GM18868 (cell line): Measurements from ENCODE around the gene PM20D2.

ENCODE experiments used
- ATAC-seq: cut with Tn5 transposase; IDR thresholded peaks from one replicate; pipeline ENCODE4 v1.9.1; 2021; ENCODE audit warnings: mild to moderate bottlenecking, moderate library complexity; ENCODE audit not compliant: unreplicated experiment

The PM20D2 gene

GRCh38 chr6:89198235-89198634, 52.4 kb downstream of the PM20D2 start:
- ATAC-seq = no peak

DNA sequence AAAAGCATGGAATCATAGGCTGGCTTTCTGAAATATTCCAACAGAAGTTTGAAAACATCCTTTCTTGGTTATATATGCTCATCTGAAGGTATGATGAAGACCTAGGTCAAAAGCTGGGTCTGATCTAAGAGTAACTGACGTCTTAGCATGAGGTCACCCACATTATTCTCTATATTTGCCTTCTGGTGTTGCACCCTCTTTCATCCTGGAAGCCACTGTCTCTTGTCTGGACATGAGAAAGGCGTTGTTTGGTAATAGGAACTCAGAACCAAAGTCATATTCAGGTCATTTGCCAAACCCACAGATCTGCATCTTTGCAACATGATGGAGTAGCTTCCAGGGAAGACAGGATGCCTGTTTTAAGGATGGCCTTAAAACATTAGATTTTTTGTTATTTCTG, 53.7 kb downstream of the PM20D2 start:
- no peak for ATAC-seq

DNA sequence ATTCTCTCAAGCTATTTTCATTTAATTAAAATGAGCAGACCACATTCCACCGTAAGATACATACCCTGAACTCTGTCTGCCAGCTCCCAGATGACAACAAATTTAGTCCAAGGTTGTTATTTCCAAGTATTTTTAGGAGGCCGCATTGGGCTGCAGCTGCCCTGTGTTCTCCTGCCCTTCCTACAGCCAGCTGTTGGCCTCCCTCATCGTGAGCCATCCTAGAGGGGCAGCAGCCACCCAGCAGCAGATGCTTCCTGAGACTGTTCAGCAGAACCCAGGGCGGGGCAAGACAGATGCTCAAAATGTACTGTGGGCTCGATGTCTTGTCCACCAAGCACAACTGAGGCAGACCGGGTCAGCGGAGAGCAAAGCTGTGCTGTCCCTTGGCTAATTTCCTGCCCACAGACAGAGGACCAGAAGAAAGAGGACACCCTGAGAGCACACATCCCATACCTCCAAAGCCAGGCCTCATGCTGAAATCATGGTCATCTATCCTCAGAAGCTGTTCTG, 54.9 kb downstream of the PM20D2 start:
- no peak for ATAC-seq

DNA sequence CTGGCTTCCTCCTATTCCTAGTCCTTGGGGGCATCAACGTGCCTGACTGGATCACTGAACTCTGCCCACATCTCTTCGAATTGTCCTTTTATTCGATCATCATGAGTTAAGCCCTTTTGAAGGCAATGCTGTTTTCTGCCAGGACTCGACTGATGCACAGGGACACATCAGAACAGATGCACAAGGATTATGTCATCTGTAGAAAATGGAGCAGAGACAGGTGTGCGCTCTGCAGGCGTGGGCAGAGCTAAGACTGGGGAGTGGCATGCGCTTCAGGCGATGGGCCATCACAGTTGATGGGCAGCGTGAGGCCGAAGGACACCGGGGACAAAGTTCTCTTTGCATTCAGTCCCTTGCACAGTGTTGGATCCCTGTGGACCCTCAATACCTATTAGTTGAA, 58.2 kb downstream of the PM20D2 start:
- ATAC-seq = no peak

DNA sequence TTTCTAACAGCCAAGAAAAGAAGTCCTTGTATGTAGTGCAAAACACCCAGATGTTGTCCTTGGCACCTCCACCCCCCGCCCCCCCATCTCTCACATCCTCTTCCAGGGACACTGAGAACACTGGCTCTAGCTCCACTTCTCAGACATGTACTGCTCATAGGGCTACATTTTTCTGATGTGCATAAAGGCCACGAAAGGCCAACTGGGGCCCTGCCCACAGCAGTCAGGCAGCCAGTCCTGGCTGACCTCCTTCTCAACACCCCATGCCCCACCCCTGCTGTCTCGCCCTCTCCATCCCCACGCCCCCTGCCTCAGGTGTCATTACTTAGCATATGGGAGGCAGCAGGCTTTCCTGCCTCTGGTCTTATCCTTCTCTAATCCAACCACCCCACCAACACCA, 60.0 kb downstream of the PM20D2 start:
- no peak for ATAC-seq

DNA sequence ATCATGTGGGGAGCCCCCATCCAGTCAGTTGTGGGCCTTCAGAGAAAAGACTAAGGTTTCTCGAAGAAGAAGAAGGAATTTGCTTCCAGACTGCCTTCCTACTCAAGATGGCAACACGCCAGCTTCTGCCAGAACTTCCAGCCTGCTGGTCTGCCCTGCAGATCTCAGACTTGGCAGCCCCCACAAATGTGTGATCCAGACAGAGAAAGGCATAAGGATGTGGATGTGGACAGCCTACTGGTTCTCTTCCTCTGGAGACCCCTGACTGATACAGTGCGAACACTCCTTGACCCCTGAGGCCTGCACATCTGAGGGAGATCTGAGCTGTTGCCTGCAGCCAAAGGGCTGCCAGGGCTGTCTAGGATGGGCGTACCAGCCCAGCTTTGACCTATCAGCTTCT, 62.7 kb downstream of the PM20D2 start:
- ATAC-seq = no peak

DNA sequence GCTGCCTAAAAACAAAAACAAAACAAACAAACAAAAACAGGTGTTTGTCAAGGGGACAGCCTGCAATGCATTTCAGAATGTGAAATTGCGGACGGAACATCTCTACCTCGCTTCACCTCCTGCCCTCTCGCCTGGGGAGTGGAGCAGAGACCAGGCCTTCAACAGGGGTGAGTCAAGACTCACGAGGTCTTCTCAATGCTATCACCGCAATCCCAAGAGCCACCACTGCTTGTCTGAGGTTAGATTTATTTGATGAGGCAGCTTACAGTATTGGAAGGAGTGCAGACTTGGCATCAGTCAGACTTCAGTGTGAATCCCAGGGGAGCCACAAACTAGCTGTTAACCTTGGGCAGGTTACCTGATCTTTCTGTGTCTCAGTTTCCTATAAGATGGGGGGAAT, 63.6 kb downstream of the PM20D2 start:
- no peak for ATAC-seq

GRCh38 chr6:89212472-89212871, 66.6 kb downstream of the PM20D2 start:
- no peak for ATAC-seq

GRCh38 chr6:89214197-89214596, 68.3 kb downstream of the PM20D2 start:
- ATAC-seq = no peak
